Breast epithelium (tissue), 3 donors: ENCODE measurements around the gene AK9.
"Not testable (repeated sequence)": the region's sequence is repeated elsewhere in the genome, so short reads cannot be mapped to it uniquely, and the experiment has no call there.

Source experiments
- POLR2A ChIP-seq: fragments of 450-650 bp; IDR thresholded peaks from one replicate; pipeline ENCODE4 v1.6.1; 2016; ENCODE audit warnings: antibody characterized with exemption, mild to moderate bottlenecking, moderate library complexity
- POLR2AphosphoS5 ChIP-seq, 3 donors: sonication (generic); formaldehyde crosslinking; IDR thresholded peaks; one replicate each; pipeline ENCODE4 v1.6.1; 2017; ENCODE audit warnings: antibody characterized with exemption in 3 of 3
- TF ChIP-seq, protein P1 (sequence below), 3 donors: fragments of 450-650 bp; IDR thresholded peaks; one replicate each; pipeline ENCODE4 v1.5.1; 2016 to 2017; ENCODE audit warnings: antibody characterized with exemption in 3 of 3, mild to moderate bottlenecking in 3 of 3, moderate library complexity in 3 of 3

DNA sequence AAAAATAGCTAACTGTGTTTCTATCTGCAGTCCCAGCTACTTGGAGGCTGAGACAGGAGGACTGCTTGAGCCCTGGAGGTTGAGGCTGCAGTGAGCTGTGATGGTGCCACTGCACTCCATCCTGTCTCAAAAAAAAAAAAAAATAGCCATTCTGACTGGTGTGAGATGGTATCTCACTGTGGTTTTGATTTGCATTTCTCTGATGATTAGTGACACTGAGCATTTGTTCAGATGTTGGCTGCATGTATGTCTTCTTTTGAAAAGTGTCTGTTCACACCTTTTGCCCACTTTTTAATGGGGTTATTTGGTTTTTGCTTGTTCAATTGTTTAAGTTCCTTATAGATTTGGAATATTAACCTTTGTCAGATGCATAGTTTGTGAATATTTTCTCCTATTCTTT, 171.4 kb downstream of the AK9 start:
- not testable (repeated sequence) for TF ChIP-seq POLR2A; POLR2AphosphoS5 (IDR thresholded peaks at IDR 0.05)
- TF ChIP-seq, protein P1, sequence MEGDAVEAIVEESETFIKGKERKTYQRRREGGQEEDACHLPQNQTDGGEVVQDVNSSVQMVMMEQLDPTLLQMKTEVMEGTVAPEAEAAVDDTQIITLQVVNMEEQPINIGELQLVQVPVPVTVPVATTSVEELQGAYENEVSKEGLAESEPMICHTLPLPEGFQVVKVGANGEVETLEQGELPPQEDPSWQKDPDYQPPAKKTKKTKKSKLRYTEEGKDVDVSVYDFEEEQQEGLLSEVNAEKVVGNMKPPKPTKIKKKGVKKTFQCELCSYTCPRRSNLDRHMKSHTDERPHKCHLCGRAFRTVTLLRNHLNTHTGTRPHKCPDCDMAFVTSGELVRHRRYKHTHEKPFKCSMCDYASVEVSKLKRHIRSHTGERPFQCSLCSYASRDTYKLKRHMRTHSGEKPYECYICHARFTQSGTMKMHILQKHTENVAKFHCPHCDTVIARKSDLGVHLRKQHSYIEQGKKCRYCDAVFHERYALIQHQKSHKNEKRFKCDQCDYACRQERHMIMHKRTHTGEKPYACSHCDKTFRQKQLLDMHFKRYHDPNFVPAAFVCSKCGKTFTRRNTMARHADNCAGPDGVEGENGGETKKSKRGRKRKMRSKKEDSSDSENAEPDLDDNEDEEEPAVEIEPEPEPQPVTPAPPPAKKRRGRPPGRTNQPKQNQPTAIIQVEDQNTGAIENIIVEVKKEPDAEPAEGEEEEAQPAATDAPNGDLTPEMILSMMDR (IDR thresholded peaks at IDR 0.05) = not testable (repeated sequence)
